Stimulated activated CD4-positive, alpha-beta T cell treated with anti-CD3 and anti-CD28 coated beads, Interleukin-15, amount 100 ng/mL, for 24 hours (primary cell): ENCODE results near the gene CELA3A.
"Not testable (repeated sequence)": the region's sequence is repeated elsewhere in the genome, so short reads cannot be mapped to it uniquely, and the experiment has no call there.

Source experiments
- DNase-seq: peaks from one replicate; pipeline ENCODE4 v3.0.0-alpha.2; 2020

The CELA3A gene

GRCh38 chr1:22021061-22021460, 19.6 kb downstream of the CELA3A start:
- no peak for DNase-seq

- DNase-seq = peak; percentile 80
Observed at GRCh38 chr1:22024485-22025367, 23.3 kb downstream of the CELA3A start.

GRCh38 chr1:22025368-22026155, 24.1 kb downstream of the CELA3A start:
- peak; percentile 93 for DNase-seq

- DNase-seq = no peak
Observed at GRCh38 chr1:22026924-22027289, 25.4 kb downstream of the CELA3A start.

- DNase-seq = no peak
Observed at GRCh38 chr1:22030057-22030456, 28.6 kb downstream of the CELA3A start.

- DNase-seq = no peak
Observed at GRCh38 chr1:22030473-22030872, 29.0 kb downstream of the CELA3A start.

- peak; percentile 36 for DNase-seq
Observed at GRCh38 chr1:22031214-22031962, 29.9 kb downstream of the CELA3A start.

GRCh38 chr1:22034834-22035233, 33.4 kb downstream of the CELA3A start:
- not testable (repeated sequence) for DNase-seq

GRCh38 chr1:22037520-22037919, 36.1 kb downstream of the CELA3A start:
- no peak for DNase-seq

- DNase-seq = no peak
Observed at GRCh38 chr1:22038036-22038435, 36.6 kb downstream of the CELA3A start.

GRCh38 chr1:22039594-22040285, 38.3 kb downstream of the CELA3A start:
- peak; percentile 89 for DNase-seq

- no peak for DNase-seq
Observed at GRCh38 chr1:22040286-22040623, 38.8 kb downstream of the CELA3A start.

GRCh38 chr1:22041505-22041904, 40.0 kb downstream of the CELA3A start:
- no peak for DNase-seq

GRCh38 chr1:22043198-22043769, 41.8 kb downstream of the CELA3A start:
- DNase-seq = no peak

- DNase-seq = no peak
Observed at GRCh38 chr1:22044690-22045420, 43.4 kb downstream of the CELA3A start.

GRCh38 chr1:22045604-22046228, 44.3 kb downstream of the CELA3A start:
- DNase-seq = no peak

GRCh38 chr1:22048351-22049192, 47.1 kb downstream of the CELA3A start:
- DNase-seq = peak; percentile 65

GRCh38 chr1:22050330-22050729, 48.9 kb downstream of the CELA3A start:
- DNase-seq = no peak

GRCh38 chr1:22051607-22052114, 50.2 kb downstream of the CELA3A start:
- DNase-seq = no peak
